Gastroesophageal sphincter (tissue), 3 donors: Measurements from ENCODE around the gene SMG6.

Source experiments
- CTCF ChIP-seq, 4 experiments: fragments of 200-600 bp in 2 of 4; fragments of 450-650 bp in 2 of 4; sonication (generic) in 1 of 4; IDR thresholded peaks; one replicate each; pipeline ENCODE4 v1.5.1; 2017 to 2019; ENCODE audit warnings: antibody characterized with exemption in 4 of 4, mild to moderate bottlenecking in 2 of 4, moderate library complexity in 2 of 4
- EP300 ChIP-seq: sonication (generic); formaldehyde crosslinking; IDR thresholded peaks from one replicate; pipeline ENCODE4 v1.6.1; 2017; ENCODE audit warnings: antibody characterized with exemption, mild to moderate bottlenecking
- POLR2A ChIP-seq, 2 donors: fragments of 450-650 bp; IDR thresholded peaks; one replicate each; pipeline ENCODE4 v1.6.1; 2017; ENCODE audit warnings: antibody characterized with exemption in 2 of 2, mild to moderate bottlenecking in 2 of 2, moderate library complexity in 1 of 2
- POLR2AphosphoS5 ChIP-seq: sonication (generic); formaldehyde crosslinking; IDR thresholded peaks from one replicate; pipeline ENCODE4 v1.6.1; 2017; ENCODE audit warnings: antibody characterized with exemption

- TF ChIP-seq CTCF (IDR thresholded peaks at IDR 0.05) (no peak), POLR2A (IDR thresholded peaks at IDR 0.05) (no peak), EP300 (no peak), POLR2AphosphoS5 (no peak)
These were observed 289.6 kb downstream of the SMG6 start for GRCh38 chr17:2013994-2014317.
